Measurements from ENCODE around the gene MICAL3. TPM values are rescaled to one million over a fixed set of nuclear protein-coding genes. Genes with fewer than 3 reads are reported as not detected.

Gene MICAL3
- polyA plus RNA-seq, 3 donors = 0.23 to 0.84 TPM; not detected in 1

GRCh38 chr22:17977371-17977770 lies 47.0 kb downstream of the MICAL3 start:
- no peak overlapping the region for H3K9ac ChIP-seq (ENCODE audit: insufficient read depth, low read length, poor library complexity, severe bottlenecking)
- H3K4me2 ChIP-seq (replicated peaks; ENCODE audit: extremely low read depth, low read length, poor library complexity, severe bottlenecking) = no peak overlapping the region
- no peaks in the 10 kb centered on the region for H3K79me2 ChIP-seq (ENCODE audit: insufficient read depth, low read length)
- no peaks in the 10 kb centered on the region for H3K36me3 Mint-ChIP-seq
- intact Hi-C loops (cut with micrococcal nuclease) = no loop called here
- H3K27me3 ChIP-seq (ENCODE audit: control insufficient read depth in 2 of 2, insufficient read depth in 2 of 2, low read length in 2 of 2) = no peaks in the 10 kb centered on the region
- H3K27ac ChIP-seq (ENCODE audit: low read depth in 1 of 2, low read length in 2 of 2) = no peak overlapping the region
- WGBS (ENCODE audit: insufficient coverage) = no CpG with 5 or more reads among the region's 2 CpGs
- no peaks in the 10 kb centered on the region for H4K20me1 ChIP-seq (ENCODE audit: insufficient read depth, low read length)
- no peak overlapping the region for H2AFZ ChIP-seq (ENCODE audit: insufficient read depth, low read depth, low read length, poor library complexity, severe bottlenecking)
- peaks cover 17% of the 10 kb centered on the region for H3K4me1 Mint-ChIP-seq
- no peak overlapping the region for H3K4me3 ChIP-seq (replicated peaks in 1 of 3; ENCODE audit: low read depth in 2 of 3, low read length in 3 of 3)
- H3K4me3 Mint-ChIP-seq = no peak overlapping the region
- H3K9me3 ChIP-seq (replicated peaks in 1 of 2; ENCODE audit: control insufficient read depth in 1 of 2, insufficient read depth in 1 of 2, low read length in 2 of 2) = no peaks in the 10 kb centered on the region
- no peak for TF ChIP-seq CTCF (IDR thresholded peaks at IDR 0.05)
- DNase-seq = no peak
- peaks cover 0 to 2% (median 0%) of the 10 kb centered on the region in 7 donors for H3K9me3 Mint-ChIP-seq
- H3K27me3 Mint-ChIP-seq (ENCODE audit: low read depth in 3 of 3) = peaks cover 0 to 21% (median 2%) of the 10 kb centered on the region in 3 donors
- H3K4me1 ChIP-seq (ENCODE audit: control insufficient read depth in 1 of 2, insufficient read depth in 2 of 2, low read length in 2 of 2) = peaks cover 9 to 12% of the 10 kb centered on the region in 2 donors
- H3K27ac Mint-ChIP-seq = no peak overlapping the region
- no peaks in the 10 kb centered on the region for H3K36me3 ChIP-seq (replicated peaks in 1 of 2; ENCODE audit: control insufficient read depth in 1 of 2, insufficient read depth in 2 of 2, low read length in 2 of 2)

GRCh38 chr22:17976121-17976520 lies 48.2 kb downstream of the MICAL3 start:
- Histone ChIP-seq H3K9me3 (replicated peaks in 1 of 2; ENCODE audit: control insufficient read depth in 1 of 2, insufficient read depth in 1 of 2, low read length in 2 of 2) (no peaks in the 10 kb centered on the region), H3K9ac (ENCODE audit: insufficient read depth, low read length, poor library complexity, severe bottlenecking) (no peak overlapping the region), H3K4me1 (ENCODE audit: control insufficient read depth in 1 of 2, insufficient read depth in 2 of 2, low read length in 2 of 2) (peaks cover 9 to 12% of the 10 kb centered on the region in 2 donors), H3K79me2 (ENCODE audit: insufficient read depth, low read length) (no peaks in the 10 kb centered on the region), H4K20me1 (ENCODE audit: insufficient read depth, low read length) (no peaks in the 10 kb centered on the region), H2AFZ (ENCODE audit: insufficient read depth, low read depth, low read length, poor library complexity, severe bottlenecking) (no peak overlapping the region), H3K27ac (ENCODE audit: low read depth in 1 of 2, low read length in 2 of 2) (no peak overlapping the region), H3K27me3 (ENCODE audit: control insufficient read depth in 2 of 2, insufficient read depth in 2 of 2, low read length in 2 of 2) (no peaks in the 10 kb centered on the region), H3K36me3 (replicated peaks in 1 of 2; ENCODE audit: control insufficient read depth in 1 of 2, insufficient read depth in 2 of 2, low read length in 2 of 2) (no peaks in the 10 kb centered on the region), H3K4me3 (replicated peaks in 1 of 3; ENCODE audit: low read depth in 2 of 3, low read length in 3 of 3) (no peak overlapping the region), H3K4me2 (replicated peaks; ENCODE audit: extremely low read depth, low read length, poor library complexity, severe bottlenecking) (no peak overlapping the region)
- WGBS (ENCODE audit: insufficient coverage) = no CpG with 5 or more reads among the region's 3 CpGs
- no peak overlapping the region for H3K27ac Mint-ChIP-seq
- peaks cover 16% of the 10 kb centered on the region for H3K4me1 Mint-ChIP-seq
- H3K9me3 Mint-ChIP-seq = peaks cover 0 to 2% (median 0%) of the 10 kb centered on the region in 7 donors
- no peak overlapping the region for H3K4me3 Mint-ChIP-seq
- TF ChIP-seq CTCF (IDR thresholded peaks at IDR 0.05) = no peak
- DNase-seq = no peak
- intact Hi-C loops (cut with micrococcal nuclease) = no loop called here
- H3K27me3 Mint-ChIP-seq (ENCODE audit: low read depth in 3 of 3) = peaks cover 0 to 21% (median 2%) of the 10 kb centered on the region in 3 donors
- no peaks in the 10 kb centered on the region for H3K36me3 Mint-ChIP-seq

Data from CD14-positive monocyte (primary cell).